GM12878 (cell line): Measurements from ENCODE around the gene HTR4. TPM values are rescaled to one million over a fixed set of nuclear protein-coding genes. Genes with fewer than 3 reads are reported as not detected.

Experiments
- ATAC-seq: fragments of 200-7000 bp; cut with Tn5 transposase; 3 replicates; pipeline ENCODE4 v1.9.1; 2020; ENCODE audit warnings: mild to moderate bottlenecking, moderate library complexity
- BruUV-seq: library from RNA; stranded (reverse); fragments of 400-500 nt; replicated peaks from 2 replicates; lab custom pipeline; 2021; lab: Mats Ljungman, UMichigan
- CTCF ChIA-PET: fragments of 300-600 bp; sonication (Branson Sonifier 250); formaldehyde crosslinking; extraction: SDS; loops from one replicate; lab custom pipeline; 2021; ENCODE audit warnings: inconsistent platforms; lab: Yijun Ruan, JAX
- POLR2A ChIA-PET: fragments of 350-600 bp; formaldehyde crosslinking; extraction: SDS; loops from one replicate; lab custom pipeline; 2021; ENCODE audit warnings: inconsistent platforms; lab: Charles Lee
- RAD21 ChIA-PET: fragments of 300-600 bp; sonication (Branson Sonifier 250); formaldehyde crosslinking; loops from one replicate; lab custom pipeline; 2023; ENCODE audit warnings: antibody characterized with exemption; ENCODE audit not compliant: unreplicated experiment; lab: Charles Lee
- SMC1A ChIA-PET: fragments of 300-600 bp; sonication (Branson Sonifier 250); formaldehyde crosslinking; loops from one replicate; lab custom pipeline; 2023; ENCODE audit not compliant: unreplicated experiment, uncharacterized antibody; lab: Charles Lee
- DNase-seq: peaks from one replicate; pipeline ENCODE4 v3.0.0-alpha.2; 2011; ENCODE audit warnings: low read depth, low spot score
- FAIRE-seq: peaks from 3 replicates; lab custom pipeline; 2011; peaks lifted over from hg19 to GRCh38; lab: Jason Lieb, UNC
- H2AFZ ChIP-seq: 2 replicates; pipeline ENCODE4 v1.6.0; 2011; ENCODE audit warnings: low read depth, low read length, control low read depth; ENCODE audit not compliant: control insufficient read depth
- H3K27ac ChIP-seq: 2 replicates; pipeline ENCODE4 v1.5.1; 2011; ENCODE audit warnings: control low read depth; ENCODE audit not compliant: control insufficient read depth, insufficient read depth
- H3K27me3 ChIP-seq, 2 experiments: replicated peaks in 1 of 2; 2 replicates each; pipeline versions ENCODE4 v1.6.0 to v1.6.1; 2011; ENCODE audit warnings: low read length in 1 of 2; ENCODE audit not compliant: control insufficient read depth in 2 of 2, insufficient read depth in 2 of 2
- H3K36me3 ChIP-seq, 2 experiments: 2 replicates each; pipeline ENCODE4 v1.5.1; 2011; ENCODE audit warnings: low read length in 1 of 2; ENCODE audit not compliant: control insufficient read depth in 2 of 2, insufficient read depth in 2 of 2
- H3K4me1 ChIP-seq: 2 replicates; pipeline ENCODE4 v1.6.1; 2011; ENCODE audit warnings: mild to moderate bottlenecking, low read length, moderate library complexity, mixed read lengths; ENCODE audit not compliant: control insufficient read depth, insufficient read depth
- H3K4me2 ChIP-seq: 2 replicates; pipeline ENCODE4 v1.6.0; 2011; ENCODE audit warnings: control low read depth; ENCODE audit not compliant: control insufficient read depth, insufficient read depth
- H3K4me3 ChIP-seq: fragments of 200-600 bp; sonication (generic); 2 replicates; pipeline ENCODE4 v1.5.1; 2016
- H3K79me2 ChIP-seq: 2 replicates; pipeline ENCODE4 v1.6.0; 2011; ENCODE audit warnings: low read length; ENCODE audit not compliant: control insufficient read depth, insufficient read depth
- H3K9ac ChIP-seq: 2 replicates; pipeline ENCODE4 v1.8.0; 2011; ENCODE audit warnings: low read length, control low read depth, mixed read lengths; ENCODE audit not compliant: control insufficient read depth, insufficient read depth
- H3K9me3 ChIP-seq: replicated peaks from 3 replicates; pipeline ENCODE4 v1.5.1; 2011; ENCODE audit warnings: mild to moderate bottlenecking, low read length; ENCODE audit not compliant: control insufficient read depth, insufficient read depth
- H4K20me1 ChIP-seq: 2 replicates; pipeline ENCODE4 v1.6.0; 2011; ENCODE audit not compliant: control insufficient read depth, insufficient read depth
- BHLHE40 ChIP-seq, 2 experiments: fragments of 450-650 bp in 1 of 2; IDR thresholded peaks; 2 replicates each; pipeline ENCODE4 v1.6.1; 2011 to 2017; ENCODE audit warnings: low read depth in 2 of 2, borderline replicate concordance in 1 of 2, improper control_type of control experiment in 1 of 2, low read length in 1 of 2, mild to moderate bottlenecking in 1 of 2
- IKZF1 ChIP-seq: fragments of 450-650 bp; conservative IDR thresholded peaks from 2 replicates; pipeline ENCODE4 v1.6.1; 2017; ENCODE audit warnings: antibody characterized with exemption, mild to moderate bottlenecking
- MLLT1 ChIP-seq: fragments of 450-650 bp; IDR thresholded peaks from 2 replicates; pipeline ENCODE4 v1.6.1; 2016; ENCODE audit warnings: mild to moderate bottlenecking
- SUPT20H ChIP-seq: IDR thresholded peaks from 2 replicates; pipeline ENCODE4 v1.6.1; 2011; ENCODE audit warnings: low read depth, mild to moderate bottlenecking, low read length, moderate library complexity, borderline replicate concordance; ENCODE audit not compliant: control insufficient read depth
- YY1 ChIP-seq: IDR thresholded peaks from 2 replicates; pipeline ENCODE4 v1.6.1; 2011; ENCODE audit warnings: low read depth, mild to moderate bottlenecking, low read length
- ZNF592 ChIP-seq: fragments of 450-650 bp; IDR thresholded peaks from 2 replicates; pipeline ENCODE4 v1.6.1; 2017; ENCODE audit warnings: mild to moderate bottlenecking, moderate library complexity
- WGBS: methylation state at CpG from one replicate; pipeline ENCODE4 v1.1.6; 2016; ENCODE audit warnings: low lambda C conversion rate; ENCODE audit not compliant: insufficient replicate concordance, insufficient coverage; ENCODE audit errors: missing lambda C conversion rate; 5-methylcytosine and 5-hydroxymethylcytosine counted together
- in situ Hi-C: fragments of 300-500 bp; cut with MboI; formaldehyde crosslinking; loops from 9 replicates; pipeline ENCODE4 v1.14.3; 2018; ENCODE audit warnings: mixed read lengths
- intact Hi-C: fragments of 100-400 bp; cut with micrococcal nuclease; formaldehyde crosslinking; loops from one replicate; pipeline ENCODE4 v1.14.2; 2022; ENCODE audit not compliant: unreplicated experiment
- polyA plus RNA-seq, 11 experiments: library from polyadenylated mRNA; depleted of rRNA in 4 of 11; unstranded in 6 of 11; stranded (reverse) in 5 of 11; fragments of >200 nt; fragmentation: Nextera tagmentation in 4 of 11; fragmentation: Illumina TruSeq in 1 of 11; extraction: Ambion mirVana in 4 of 11; extraction: Trizol in 1 of 11; gene quantifications; 1 replicate in 1 of 11; 2 replicates in 10 of 11; pipeline versions ENCODE4 v1.2.1 to v1.2.3, GENCODE V29; 2011 to 2016; ENCODE audit warnings: inconsistent platforms in 2 of 11, missing spikeins in 2 of 11, low read depth in 1 of 11
- total RNA-seq, 4 experiments: library from RNA; depleted of rRNA in 3 of 4; stranded (reverse); fragments of >200 nt in 3 of 4; fragmentation: Illumina TruSeq in 1 of 4; extraction: Trizol in 1 of 4; gene quantifications; 2 replicates each; pipeline versions ENCODE4 v1.2.1 to v1.2.3, GENCODE V29; 2013 to 2021

HTR4 gene
- total and polyA plus RNA-seq, 10 of the 15 experiments (the other 5 are each of a cell fraction or from before 2014, with no cell fraction given), result not detected

GRCh38 chr5:148438933-148439332 lies 215.4 kb downstream of the HTR4 start:
- H2AFZ ChIP-seq, result no peak overlapping the region
- H3K9me3 ChIP-seq, result no peaks in the 10 kb centered on the region
- ATAC-seq (no peak), FAIRE-seq (no peak), DNase-seq (no peak)
- H3K79me2 ChIP-seq, result no peaks in the 10 kb centered on the region
- H4K20me1 ChIP-seq, result no peaks in the 10 kb centered on the region
- no TSS peak for BruUV-seq
- H3K4me3 ChIP-seq, result no peak overlapping the region
- ChIA-PET RAD21 (interaction anchor here (6.3 kb wide), 1 partner anchor 293 kb away, joined by 55 read pairs; no protein-coding TSS in a partner anchor), SMC1A (interaction anchor here (0.5 to 6.4 kb wide), 2 partner anchors 293 to 1308 kb away, joined by 3 to 50 read pairs; no protein-coding TSS in a partner anchor), CTCF (interaction anchor here (6.8 kb wide), 1 partner anchor 291 kb away, joined by 137 read pairs; no protein-coding TSS in a partner anchor), POLR2A (no interaction called here)
- no peak overlapping the region for H3K9ac ChIP-seq
- H3K4me2 ChIP-seq, result no peak overlapping the region
- intact Hi-C loops, result no loop called here
- no peaks in the 10 kb centered on the region for H3K4me1 ChIP-seq
- TF ChIP-seq SUPT20H, result no peak
- no peak for TF ChIP-seq YY1
- no peak for TF ChIP-seq IKZF1
- TF ChIP-seq BHLHE40 (IDR thresholded peaks at IDR 0.05; ENCODE audit: borderline replicate concordance in 1 of 2, low read depth in 2 of 2, low read length in 1 of 2), result no peak
- no peak for TF ChIP-seq ZNF592
- TF ChIP-seq MLLT1, result no peak
- in situ Hi-C loops, result no loop called here
- no peaks in the 10 kb centered on the region for H3K27me3 ChIP-seq
- peaks cover 0 to 16% of the 10 kb centered on the region in 2 experiments; a peak in 3 of 4 replicates for H3K36me3 ChIP-seq
- no peak overlapping the region for H3K27ac ChIP-seq
- WGBS, result 89% methylated on average over 2 of the region's 2 CpGs
